HT-29 (cell line): ENCODE data around the gene KRTAP5-7. TPM values are rescaled to one million over a fixed set of nuclear protein-coding genes. Genes with fewer than 3 reads are reported as not detected.
A peak's percentile ranks its signal among the peaks of the same experiment; 100 is the strongest.
"Not testable (repeated sequence)": the region's sequence is repeated elsewhere in the genome, so short reads cannot be mapped to it uniquely, and the experiment has no call there.

ENCODE experiments used
- DNase-seq: peaks from one replicate; pipeline ENCODE4 v3.0.0-alpha.2; 2015; ENCODE audit warnings: low spot score
- total RNA-seq: library from RNA; depleted of rRNA; stranded (reverse); fragments of >200 nt; shearing (Covaris generic); gene quantifications from 2 replicates; pipeline ENCODE4 v1.2.3, GENCODE V29; 2014

The KRTAP5-7 gene
- total RNA-seq, 1 experiment from 2014 or later = not detected

GRCh38 chr11:71557257-71557656, 30.2 kb downstream of the KRTAP5-7 start:
- no peak for DNase-seq

- no peak for DNase-seq
These were observed 31.9 kb downstream of the KRTAP5-7 start for GRCh38 chr11:71558996-71559395.

DNA sequence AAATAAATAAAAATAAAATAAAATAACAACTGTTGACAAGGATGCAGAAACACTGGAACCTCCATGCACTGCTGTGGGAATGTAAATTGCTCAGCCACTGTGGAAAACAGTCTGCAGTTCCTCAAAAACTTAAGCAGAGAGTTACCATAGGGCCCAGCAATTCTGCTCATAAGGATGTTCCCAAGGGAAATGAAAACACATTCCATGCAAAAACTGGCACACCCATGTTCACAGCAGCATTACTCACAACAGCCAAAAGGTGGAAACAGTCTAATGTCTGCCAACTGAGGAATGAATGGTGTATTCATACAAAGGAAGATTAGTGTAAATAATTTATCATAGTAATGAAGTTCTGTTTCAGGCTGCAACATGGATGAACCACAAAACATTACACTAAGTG, 35.1 kb downstream of the KRTAP5-7 start:
- DNase-seq = no peak

GRCh38 chr11:71563406-71563805, 36.3 kb downstream of the KRTAP5-7 start:
- DNase-seq = peak; percentile 67

GRCh38 chr11:71564430-71564829, 37.4 kb downstream of the KRTAP5-7 start:
- DNase-seq = no peak

DNA sequence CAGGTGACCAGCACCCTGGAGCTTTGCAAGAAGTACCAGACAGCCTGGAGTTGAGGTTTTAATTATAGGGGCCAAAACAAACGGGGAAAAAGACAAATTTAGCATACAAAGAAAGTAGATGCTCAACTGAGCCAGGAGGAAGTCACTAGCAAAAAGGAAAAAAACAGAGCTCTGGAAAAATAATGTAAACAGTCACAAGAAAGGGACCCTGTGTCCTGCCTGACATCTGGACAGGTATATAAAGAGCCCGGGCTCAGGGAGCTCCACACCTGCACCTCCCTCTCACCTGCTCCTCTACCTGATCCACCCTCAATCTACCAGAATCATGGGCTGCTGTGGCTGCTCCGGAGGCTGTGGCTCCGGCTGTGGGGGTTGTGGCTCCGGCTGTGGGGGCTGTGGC, 38.2 kb downstream of the KRTAP5-7 start, which contains the start of gene KRTAP5-10:
Gene KRTAP5-10, plus strand, starts transcription at position 301 of the 400 bp plus-strand sequence. Its CDS starts 25 bp downstream, at position 326.
- DNase-seq = no peak

DNA sequence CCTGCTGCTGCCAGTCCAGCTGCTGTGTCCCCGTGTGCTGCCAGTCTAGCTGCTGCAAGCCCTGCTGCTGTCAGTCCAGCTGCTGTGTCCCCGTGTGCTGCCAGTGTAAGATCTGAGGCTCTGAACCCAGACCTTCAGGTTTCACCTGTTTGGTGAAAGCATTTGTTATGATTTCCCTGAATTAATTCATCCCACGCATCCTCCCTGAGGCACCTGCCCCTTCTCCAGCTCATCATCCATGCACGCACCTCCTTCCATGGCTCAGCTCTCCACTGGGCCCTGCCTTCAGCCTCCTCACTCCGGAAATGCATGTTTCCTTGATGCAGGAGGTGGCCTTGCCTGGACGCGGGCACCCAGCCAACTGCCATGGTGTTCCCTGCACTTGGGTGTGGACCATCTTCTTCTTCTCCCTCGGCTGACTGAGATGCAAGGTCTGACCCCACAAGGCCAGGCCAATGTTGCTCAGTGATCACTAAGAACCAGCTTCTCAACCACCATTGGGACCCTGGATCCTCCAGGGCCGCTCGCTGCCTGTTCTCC, 39.1 kb downstream of the KRTAP5-7 start:
- no peak for DNase-seq

DNA sequence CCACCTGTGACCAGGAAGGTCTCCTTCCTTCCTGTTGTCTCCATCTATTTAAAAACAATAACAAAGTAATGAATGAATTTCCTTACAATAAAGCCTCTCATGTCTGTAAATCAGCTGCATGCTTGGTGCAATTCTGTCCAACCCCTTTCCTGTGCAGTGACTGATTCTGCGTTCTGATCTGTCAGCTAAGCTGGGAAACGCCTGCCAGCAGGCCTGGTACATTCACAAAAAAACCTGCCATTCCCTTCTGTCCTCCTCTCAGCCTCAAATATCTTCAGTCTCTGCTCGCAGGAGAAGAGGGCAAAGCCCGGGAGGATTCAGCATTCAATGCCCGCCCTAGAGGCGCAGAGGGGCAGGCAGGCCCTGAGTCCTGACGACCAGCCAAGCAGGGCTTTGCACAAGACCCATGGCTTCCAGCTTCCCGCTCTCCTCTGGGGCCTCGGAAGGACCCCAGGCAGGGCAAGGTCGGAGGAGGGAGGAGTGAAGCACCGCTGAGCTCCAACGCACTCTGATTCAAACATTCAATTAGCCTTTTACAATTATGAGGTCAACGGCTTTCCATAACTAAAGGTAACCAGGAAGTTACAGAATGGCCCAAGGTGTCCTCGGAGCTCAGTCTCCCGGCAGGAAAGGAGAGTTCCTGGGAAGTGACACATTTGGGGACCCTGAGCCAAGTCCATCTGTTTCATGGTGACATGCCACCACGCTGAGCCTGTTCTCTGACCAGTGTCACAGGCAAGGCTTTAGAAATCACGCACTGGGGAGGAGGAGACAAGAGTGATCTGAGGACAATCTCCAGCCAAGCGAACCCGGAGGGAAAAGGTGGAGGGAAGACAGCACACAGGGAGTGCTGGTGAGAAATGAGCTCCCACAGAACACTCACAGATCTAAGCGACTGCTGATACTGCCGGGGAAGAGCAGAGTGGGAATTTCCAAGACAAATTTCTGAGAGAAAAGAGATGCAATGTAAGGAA, 39.8 kb downstream of the KRTAP5-7 start:
- DNase-seq = not testable (repeated sequence)

GRCh38 chr11:71567633-71568032, 40.6 kb downstream of the KRTAP5-7 start:
- DNase-seq = not testable (repeated sequence)

- no peak for DNase-seq
These were observed 41.8 kb downstream of the KRTAP5-7 start for GRCh38 chr11:71568704-71569349.

DNA sequence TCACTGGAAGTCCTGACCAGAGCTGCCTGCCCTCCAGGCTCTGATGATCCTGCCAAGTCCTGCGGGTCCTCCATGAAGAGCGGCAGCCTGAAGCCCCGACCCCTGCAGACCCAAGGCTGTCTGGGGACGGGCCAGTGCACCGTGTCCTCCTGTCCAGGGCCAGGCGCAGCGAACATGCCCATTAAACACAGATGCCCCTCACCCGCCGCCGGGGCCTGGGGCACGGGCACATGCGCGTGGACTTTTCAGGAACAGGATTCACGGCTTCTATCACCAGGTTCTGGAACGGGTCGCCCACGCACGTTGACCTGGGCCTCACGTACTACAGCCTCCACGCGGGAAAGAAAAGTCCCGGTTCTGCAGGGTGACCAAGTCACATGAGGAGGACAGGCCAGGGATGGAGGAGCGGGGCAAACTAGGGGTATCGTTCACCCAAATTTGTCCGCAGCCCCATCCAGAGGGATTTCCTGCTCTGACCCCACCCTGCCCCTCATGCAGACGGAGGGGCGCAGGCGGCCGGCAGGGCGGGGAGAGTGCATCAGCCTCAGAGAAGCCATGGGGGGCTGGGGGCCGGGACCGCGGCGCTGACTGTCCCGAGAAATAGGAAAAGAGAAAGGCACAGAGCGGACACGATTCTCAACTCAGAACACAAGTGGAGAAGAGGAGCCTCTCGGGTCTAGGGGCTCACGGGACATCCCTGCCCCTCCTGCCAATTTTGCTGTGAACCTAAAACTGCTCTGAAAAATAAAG, 44.2 kb downstream of the KRTAP5-7 start:
- not testable (repeated sequence) for DNase-seq

DNA sequence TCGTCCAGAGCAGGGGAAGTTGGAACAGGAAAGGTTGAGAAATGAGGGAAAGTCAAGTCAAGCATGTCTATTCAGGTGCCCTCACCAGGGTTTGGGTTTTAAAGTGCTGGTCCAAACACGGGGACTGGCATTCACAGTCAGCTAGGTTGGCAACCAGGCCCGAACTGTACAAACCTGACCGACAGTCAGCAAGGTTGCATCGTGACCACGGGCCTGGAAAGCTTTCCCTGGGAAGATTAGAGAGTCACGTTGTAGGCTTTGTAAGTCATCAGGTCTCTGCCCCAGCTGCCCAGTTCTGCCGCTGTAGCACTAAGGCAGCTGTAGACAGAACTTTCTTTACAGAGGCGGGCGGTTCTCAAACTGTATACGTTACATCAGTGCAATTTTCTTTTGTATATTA, 45.7 kb downstream of the KRTAP5-7 start:
- DNase-seq = no peak

DNA sequence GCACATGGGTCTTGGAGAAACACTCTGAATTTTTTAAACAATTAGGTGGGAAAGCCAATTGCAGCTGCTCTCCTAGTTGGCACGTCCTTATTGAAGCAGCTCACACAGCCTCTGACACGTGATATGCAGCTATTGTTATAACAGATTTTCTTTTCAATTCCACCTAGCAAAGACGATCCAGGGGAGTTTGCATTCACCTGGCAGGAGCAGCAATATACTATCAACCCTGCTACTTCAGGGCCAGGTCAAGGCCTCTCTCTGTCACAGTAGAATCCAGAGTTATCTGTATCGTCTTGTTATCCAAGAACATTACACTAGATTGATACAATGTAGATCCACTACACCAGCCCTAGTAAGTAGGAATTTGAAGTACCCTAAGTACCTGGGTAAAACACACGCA, 47.4 kb downstream of the KRTAP5-7 start:
- DNase-seq = no peak

- DNase-seq = no peak
These were observed 48.8 kb downstream of the KRTAP5-7 start for GRCh38 chr11:71575723-71576424.

- DNase-seq = not testable (repeated sequence)
These were observed 49.8 kb downstream of the KRTAP5-7 start for GRCh38 chr11:71576688-71577465.

DNA sequence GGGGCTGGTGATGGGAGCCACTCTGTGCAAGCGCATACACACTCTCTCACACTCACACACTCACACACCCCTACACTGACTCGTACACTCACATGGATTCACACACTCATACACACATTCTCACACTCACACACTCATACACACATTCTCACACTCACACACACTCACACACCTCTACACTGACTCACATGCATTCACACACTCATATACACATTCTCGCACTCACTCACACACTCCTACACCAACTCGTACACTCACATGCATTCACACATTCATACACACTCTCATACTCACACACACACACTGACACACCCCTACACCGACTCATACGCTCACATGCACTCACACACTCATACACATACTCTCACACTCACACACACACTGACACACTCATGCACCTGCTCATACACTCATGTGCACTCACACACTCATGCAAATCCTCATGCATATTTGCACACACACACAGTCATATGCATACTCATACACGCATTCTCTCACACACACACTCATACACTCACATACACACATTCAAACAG, 50.5 kb downstream of the KRTAP5-7 start:
- no peak for DNase-seq
